IPS-15b (cell line): ENCODE data around the gene TBC1D8.

Experiments
- H3K27me3 ChIP-seq: one replicate; pipeline ENCODE4 v1.6.1; 2013; ENCODE audit warnings: low read length; ENCODE audit not compliant: control insufficient read depth, insufficient read depth
- H3K36me3 ChIP-seq: one replicate; pipeline ENCODE4 v1.6.1; 2013; ENCODE audit warnings: low read length; ENCODE audit not compliant: control insufficient read depth, insufficient read depth
- H3K4me1 ChIP-seq: one replicate; pipeline ENCODE4 v1.6.1; 2013; ENCODE audit warnings: mild to moderate bottlenecking, low read length; ENCODE audit not compliant: control insufficient read depth, insufficient read depth
- H3K4me3 ChIP-seq: one replicate; pipeline ENCODE4 v1.5.1; 2013; ENCODE audit warnings: low read depth, low read length
- H3K9ac ChIP-seq: one replicate; pipeline ENCODE4 v1.6.1; 2013; ENCODE audit warnings: low read depth, mild to moderate bottlenecking, low read length
- H3K9me3 ChIP-seq: one replicate; pipeline ENCODE4 v1.6.1; 2013; ENCODE audit warnings: mild to moderate bottlenecking, low read length; ENCODE audit not compliant: control insufficient read depth, insufficient read depth

TBC1D8 gene

DNA sequence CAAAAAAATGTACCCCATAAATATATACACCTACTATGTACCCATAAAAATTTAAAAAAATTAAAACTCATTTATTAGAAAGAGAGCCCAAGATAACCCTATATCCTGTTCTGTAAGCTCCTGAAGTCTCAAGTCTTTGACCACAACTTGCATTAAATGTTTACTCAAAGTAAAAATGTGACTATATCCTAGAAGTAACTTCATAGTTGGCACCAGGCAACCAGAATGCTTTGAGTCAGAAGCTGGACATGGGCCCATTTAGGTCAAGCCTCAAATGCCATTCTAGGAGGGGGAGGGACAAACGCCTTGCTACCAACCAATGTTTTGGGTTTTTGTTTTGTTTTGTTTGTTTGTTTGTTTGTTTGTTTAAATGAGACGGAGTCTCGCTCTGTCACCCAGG, 9.3 kb upstream of the TBC1D8 start:
- Histone ChIP-seq H3K9ac (no peak overlapping the region), H3K36me3 (no peaks in the 10 kb centered on the region)

DNA sequence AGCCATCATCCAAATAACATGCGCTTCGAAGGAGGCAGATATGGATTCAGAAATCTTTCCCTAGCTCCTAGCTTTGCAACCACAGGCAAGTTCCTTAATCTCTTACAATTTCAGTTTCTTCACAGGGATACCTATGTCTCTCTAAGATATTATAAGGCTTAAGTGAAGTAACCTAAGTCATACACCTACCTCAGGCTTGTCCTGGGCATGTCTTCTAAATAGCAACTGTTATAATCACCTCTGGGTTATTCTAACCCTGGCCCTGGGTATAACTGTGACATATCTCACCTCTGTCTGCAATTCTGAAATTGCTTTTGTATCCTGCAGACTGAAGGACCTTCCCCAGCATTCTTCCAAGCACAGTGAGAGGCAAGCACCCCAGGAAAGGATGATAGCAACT, 8.3 kb upstream of the TBC1D8 start:
- Histone ChIP-seq H3K4me1 (no peaks in the 10 kb centered on the region), H3K27me3 (no peaks in the 10 kb centered on the region), H3K36me3 (no peaks in the 10 kb centered on the region), H3K9me3 (no peaks in the 10 kb centered on the region), H3K4me3 (no peak overlapping the region), H3K9ac (no peak overlapping the region)

More for the DNA sequence above, 9.3 kb upstream of the TBC1D8 start:
- H3K9me3 ChIP-seq = no peaks in the 10 kb centered on the region
- H3K4me1 ChIP-seq = no peaks in the 10 kb centered on the region
- H3K4me3 ChIP-seq = no peak overlapping the region
- no peaks in the 10 kb centered on the region for H3K27me3 ChIP-seq

GRCh38 chr2:101157272-101157671, 6.1 kb upstream of the TBC1D8 start:
- H3K4me3 ChIP-seq = no peak overlapping the region
- peaks cover 3% of the 10 kb centered on the region for H3K27me3 ChIP-seq
- H3K9me3 ChIP-seq = no peaks in the 10 kb centered on the region
- no peaks in the 10 kb centered on the region for H3K36me3 ChIP-seq
- H3K9ac ChIP-seq = no peak overlapping the region
- peaks cover 8% of the 10 kb centered on the region for H3K4me1 ChIP-seq

- Histone ChIP-seq H3K27me3 (peaks cover 8% of the 10 kb centered on the region), H3K9me3 (no peaks in the 10 kb centered on the region), H3K4me1 (peaks cover 14% of the 10 kb centered on the region), H3K36me3 (no peaks in the 10 kb centered on the region), H3K9ac (no peak overlapping the region), H3K4me3 (no peak overlapping the region)
These were observed 2.6 kb upstream of the TBC1D8 start for GRCh38 chr2:101153787-101154186.

DNA sequence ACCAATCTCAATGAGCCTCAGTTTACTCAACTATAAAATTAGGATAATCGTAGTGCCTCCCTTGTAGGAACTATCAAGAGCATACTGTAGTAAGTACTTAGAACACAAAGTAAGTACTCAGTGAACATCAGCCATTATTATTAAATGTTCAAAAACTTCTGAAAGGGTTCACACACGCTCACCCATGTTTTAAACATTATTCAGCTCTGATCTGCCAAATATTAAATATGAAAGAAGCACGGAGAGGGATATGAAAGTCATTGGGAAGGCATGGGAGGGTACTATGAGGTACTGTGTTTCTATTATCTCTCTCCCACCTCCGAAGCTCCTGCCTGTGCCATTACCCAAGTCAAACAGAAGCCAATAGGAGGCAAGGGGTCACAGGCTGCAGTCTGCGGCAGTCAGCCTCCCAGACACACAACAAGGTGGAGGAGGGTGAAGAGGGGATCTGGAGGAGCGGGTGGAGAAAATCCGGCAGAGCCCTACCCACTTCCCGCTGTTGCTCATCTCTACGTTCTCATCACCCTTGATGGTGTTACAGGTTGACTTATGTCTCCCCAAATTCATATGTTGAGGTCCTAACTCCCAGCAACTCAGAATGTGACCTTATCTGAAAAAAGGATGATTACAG, 2.0 kb upstream of the TBC1D8 start:
- Histone ChIP-seq H3K27me3 (peaks cover 8% of the 10 kb centered on the region), H3K4me3 (peak overlapping the region; percentile 83), H3K9me3 (no peaks in the 10 kb centered on the region), H3K36me3 (no peaks in the 10 kb centered on the region), H3K9ac (no peak overlapping the region), H3K4me1 (peaks cover 18% of the 10 kb centered on the region)

DNA sequence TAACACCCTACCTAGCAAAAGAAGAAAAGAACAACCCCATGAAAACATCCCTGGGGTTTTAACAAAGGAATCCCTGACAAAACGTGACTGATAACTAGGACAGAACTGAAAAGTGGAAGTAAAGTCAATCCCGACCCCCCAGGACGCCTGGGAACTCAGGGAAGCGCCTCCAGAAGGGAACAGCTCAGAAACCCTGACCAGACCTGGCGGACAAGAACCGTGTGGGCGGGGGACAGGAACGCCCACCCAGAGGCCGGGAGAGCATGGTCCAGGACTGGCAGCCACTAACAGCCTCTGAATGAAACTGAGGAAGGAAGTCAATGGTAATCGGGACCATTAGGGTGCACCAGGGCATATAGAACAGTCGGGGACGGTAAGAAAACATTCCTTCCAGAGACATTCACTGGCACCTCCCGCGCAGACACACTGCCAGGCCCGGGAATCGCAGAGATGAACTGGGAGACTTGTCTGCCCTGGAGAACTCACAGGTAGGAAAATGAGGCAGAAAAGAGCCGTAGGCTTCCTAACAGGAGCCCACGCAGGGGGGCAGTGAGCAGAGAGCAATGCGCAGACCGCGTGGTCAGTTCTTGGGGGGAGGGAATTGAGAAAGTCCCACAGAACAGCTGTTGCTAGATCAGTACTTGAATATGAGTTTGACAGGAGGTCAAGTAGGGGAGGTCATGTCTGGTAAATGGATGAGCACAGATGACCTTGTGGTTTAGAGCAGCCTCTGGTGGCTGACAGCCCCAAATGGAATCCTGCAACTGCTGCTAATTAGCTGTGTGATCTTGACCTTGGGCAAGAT, 1.3 kb upstream of the TBC1D8 start:
- H3K9ac ChIP-seq = no peak overlapping the region
- no peaks in the 10 kb centered on the region for H3K9me3 ChIP-seq
- peaks cover 8% of the 10 kb centered on the region for H3K27me3 ChIP-seq
- H3K36me3 ChIP-seq = no peaks in the 10 kb centered on the region
- peak overlapping the region; percentile 83 for H3K4me3 ChIP-seq
- peaks cover 23% of the 10 kb centered on the region for H3K4me1 ChIP-seq

DNA sequence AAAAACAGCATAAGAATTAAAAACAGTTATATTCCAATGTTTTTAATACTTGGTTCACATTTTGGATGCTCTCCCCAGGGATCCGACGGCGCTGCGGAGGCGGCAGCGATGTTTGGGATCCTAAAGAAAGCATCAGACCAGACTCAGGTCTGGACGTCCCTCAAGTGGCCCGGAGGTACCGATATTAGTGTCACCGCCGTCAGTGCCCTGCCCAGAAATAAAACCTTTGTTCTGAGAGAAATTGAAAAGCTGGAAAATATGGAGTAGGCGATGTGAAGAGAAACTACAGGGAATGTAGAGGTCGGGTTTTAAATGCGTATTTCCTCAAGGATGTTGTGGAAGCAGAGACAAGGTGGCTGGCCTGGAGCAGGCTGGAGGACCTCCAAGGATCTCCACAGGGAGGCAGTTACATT, 683 bp upstream of the TBC1D8 start:
- peaks cover 23% of the 10 kb centered on the region for H3K4me1 ChIP-seq
- peak overlapping the region; percentile 83 for H3K4me3 ChIP-seq
- no peaks in the 10 kb centered on the region for H3K36me3 ChIP-seq
- no peaks in the 10 kb centered on the region for H3K9me3 ChIP-seq
- peaks cover 8% of the 10 kb centered on the region for H3K27me3 ChIP-seq
- H3K9ac ChIP-seq = peak overlapping the region; percentile 77

DNA sequence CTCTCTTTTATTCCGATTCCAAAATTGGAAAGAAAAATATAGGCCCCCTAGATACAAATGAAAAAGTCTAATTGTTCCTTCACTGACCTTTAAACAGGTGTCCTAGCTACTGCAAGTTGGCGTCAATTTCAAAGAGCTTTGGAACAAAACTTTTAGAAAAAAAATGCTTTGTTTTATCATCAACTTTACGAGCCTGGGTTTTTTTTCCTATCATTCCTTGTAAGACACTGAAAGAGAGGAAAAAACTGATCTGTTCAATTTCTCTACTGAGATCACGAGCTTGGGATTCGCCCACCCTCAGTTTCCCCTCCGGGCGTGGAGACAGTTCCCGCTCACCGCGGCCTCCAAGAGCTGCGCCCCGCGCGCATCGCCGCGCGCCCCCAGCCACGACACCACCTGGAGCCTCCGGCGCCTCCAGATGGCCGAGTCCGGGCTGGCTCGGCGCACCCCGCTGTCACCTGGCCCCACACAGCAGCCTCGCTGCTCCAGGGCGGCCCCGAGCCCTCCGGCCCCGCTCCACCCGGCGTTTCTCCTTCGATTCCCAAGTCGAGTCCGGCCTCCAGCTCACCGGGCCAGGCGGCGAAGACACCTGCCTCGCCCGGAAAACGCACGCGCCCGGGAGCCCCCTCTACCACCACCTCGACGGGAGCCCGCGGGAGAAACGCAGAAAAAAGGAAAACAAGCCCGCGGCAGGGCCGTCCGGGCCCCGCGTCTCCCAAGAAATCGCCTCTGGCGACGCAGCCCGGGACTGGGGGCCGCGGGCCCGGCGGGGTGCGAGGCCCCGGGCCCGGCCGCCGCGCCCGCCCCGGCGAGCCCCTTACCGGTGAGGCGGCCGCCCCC, 656 bp downstream of the TBC1D8 start:
- H3K27me3 ChIP-seq = peaks cover 8% of the 10 kb centered on the region
- peak overlapping the region; percentile 55 for H3K4me3 ChIP-seq
- no peak overlapping the region for H3K9ac ChIP-seq
- no peaks in the 10 kb centered on the region for H3K9me3 ChIP-seq
- no peaks in the 10 kb centered on the region for H3K36me3 ChIP-seq
- H3K4me1 ChIP-seq = peaks cover 31% of the 10 kb centered on the region

GRCh38 chr2:101149241-101150192, 1.7 kb downstream of the TBC1D8 start:
- no peak overlapping the region for H3K9ac ChIP-seq
- peak overlapping the region; percentile 55 for H3K4me3 ChIP-seq

GRCh38 chr2:101148777-101149176, 2.4 kb downstream of the TBC1D8 start:
- Histone ChIP-seq H3K9ac (no peak overlapping the region), H3K27me3 (peaks cover 8% of the 10 kb centered on the region), H3K9me3 (no peaks in the 10 kb centered on the region), H3K36me3 (no peaks in the 10 kb centered on the region), H3K4me1 (peaks cover 42% of the 10 kb centered on the region), H3K4me3 (peak overlapping the region; percentile 7)

More at GRCh38 chr2:101149241-101150192, 1.7 kb downstream of the TBC1D8 start:
- no peaks in the 10 kb centered on the region for H3K36me3 ChIP-seq
- peaks cover 8% of the 10 kb centered on the region for H3K27me3 ChIP-seq
- no peaks in the 10 kb centered on the region for H3K9me3 ChIP-seq
- H3K4me1 ChIP-seq = peaks cover 37% of the 10 kb centered on the region

DNA sequence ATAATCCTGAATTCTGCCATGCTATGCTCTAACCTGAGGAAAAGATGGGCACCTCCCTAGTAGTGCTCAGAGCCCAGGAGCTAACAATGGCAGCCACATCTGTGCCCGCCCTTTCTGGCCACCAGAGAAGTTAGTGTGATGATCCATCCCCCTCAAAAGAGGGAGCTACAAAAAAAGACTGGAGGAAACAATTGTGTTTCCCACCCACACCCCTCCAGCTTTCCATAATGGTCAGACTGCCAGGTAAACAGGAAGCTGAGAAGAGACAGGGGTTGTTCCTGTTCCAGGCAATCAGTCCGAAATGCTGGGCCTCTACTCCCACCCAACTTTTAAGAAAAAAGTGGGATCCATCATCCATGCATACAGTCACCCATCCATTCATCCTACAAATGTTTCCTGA, 3.2 kb downstream of the TBC1D8 start:
- peaks cover 40% of the 10 kb centered on the region for H3K4me1 ChIP-seq
- no peak overlapping the region for H3K4me3 ChIP-seq
- H3K9ac ChIP-seq = no peak overlapping the region
- no peaks in the 10 kb centered on the region for H3K36me3 ChIP-seq
- H3K27me3 ChIP-seq = peaks cover 5% of the 10 kb centered on the region
- H3K9me3 ChIP-seq = no peaks in the 10 kb centered on the region
